Fibroblast of pulmonary artery (primary cell): ENCODE data around the gene MIS18A.

ENCODE experiments used
- DNase-seq: peaks from one replicate; pipeline ENCODE4 v3.0.0-alpha.2; 2010; ENCODE audit warnings: low read depth
- H3K4me3 ChIP-seq: replicated peaks from 2 replicates; pipeline ENCODE4 v1.5.1; 2011; ENCODE audit warnings: low read depth, mild to moderate bottlenecking, control low read depth, low read length, moderate library complexity
- TF ChIP-seq, protein P1 (sequence below): IDR thresholded peaks from 2 replicates; pipeline ENCODE4 v1.5.1; 2011; ENCODE audit warnings: mild to moderate bottlenecking, control low read depth, low read length, inconsistent platforms; ENCODE audit errors: missing control alignments

The MIS18A gene

DNA sequence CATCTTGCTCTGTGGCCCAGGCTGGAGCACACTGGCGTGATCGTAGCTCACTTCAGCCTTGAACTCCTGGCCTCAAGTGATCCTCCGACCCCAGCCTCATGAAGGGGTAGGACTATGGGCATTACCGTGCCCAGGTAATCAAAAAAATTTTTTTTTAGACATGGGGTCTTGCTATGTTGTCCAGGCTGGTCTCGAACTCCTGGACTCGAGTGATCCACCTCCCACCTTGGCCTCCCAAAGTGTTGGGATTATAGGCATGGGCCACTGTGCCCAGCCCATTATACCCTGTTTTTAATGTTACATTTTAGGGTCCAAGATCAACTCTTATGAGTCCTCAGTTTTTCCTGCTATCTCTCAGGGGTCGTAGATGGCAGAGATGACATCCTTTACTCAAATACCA lies 26.1 kb upstream of the MIS18A start:
- no peak for DNase-seq
- TF ChIP-seq, protein P1, sequence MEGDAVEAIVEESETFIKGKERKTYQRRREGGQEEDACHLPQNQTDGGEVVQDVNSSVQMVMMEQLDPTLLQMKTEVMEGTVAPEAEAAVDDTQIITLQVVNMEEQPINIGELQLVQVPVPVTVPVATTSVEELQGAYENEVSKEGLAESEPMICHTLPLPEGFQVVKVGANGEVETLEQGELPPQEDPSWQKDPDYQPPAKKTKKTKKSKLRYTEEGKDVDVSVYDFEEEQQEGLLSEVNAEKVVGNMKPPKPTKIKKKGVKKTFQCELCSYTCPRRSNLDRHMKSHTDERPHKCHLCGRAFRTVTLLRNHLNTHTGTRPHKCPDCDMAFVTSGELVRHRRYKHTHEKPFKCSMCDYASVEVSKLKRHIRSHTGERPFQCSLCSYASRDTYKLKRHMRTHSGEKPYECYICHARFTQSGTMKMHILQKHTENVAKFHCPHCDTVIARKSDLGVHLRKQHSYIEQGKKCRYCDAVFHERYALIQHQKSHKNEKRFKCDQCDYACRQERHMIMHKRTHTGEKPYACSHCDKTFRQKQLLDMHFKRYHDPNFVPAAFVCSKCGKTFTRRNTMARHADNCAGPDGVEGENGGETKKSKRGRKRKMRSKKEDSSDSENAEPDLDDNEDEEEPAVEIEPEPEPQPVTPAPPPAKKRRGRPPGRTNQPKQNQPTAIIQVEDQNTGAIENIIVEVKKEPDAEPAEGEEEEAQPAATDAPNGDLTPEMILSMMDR: no peak
- no peak overlapping the region for H3K4me3 ChIP-seq

DNA sequence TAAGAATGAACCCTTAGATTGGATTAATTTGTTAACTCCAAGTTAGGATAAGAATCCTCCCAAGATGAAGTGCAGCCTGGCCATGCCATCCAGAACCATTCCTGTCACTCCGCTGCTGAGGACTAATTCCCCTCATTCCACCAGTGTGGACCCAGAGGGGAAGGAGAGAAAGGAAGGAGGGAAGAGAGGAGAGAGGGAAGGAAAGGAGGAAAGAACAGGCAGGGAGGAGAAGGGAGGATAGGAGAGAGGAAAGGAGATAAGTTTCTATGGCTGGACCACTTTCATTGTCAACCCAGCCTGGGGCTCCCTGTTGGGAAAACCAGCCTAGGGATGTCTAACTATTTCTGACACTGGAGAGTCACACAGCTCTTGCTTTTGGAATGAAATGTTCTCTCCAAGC lies 24.5 kb upstream of the MIS18A start:
- TF ChIP-seq, protein P1: no peak
- H3K4me3 ChIP-seq: no peak overlapping the region
- DNase-seq: no peak

DNA sequence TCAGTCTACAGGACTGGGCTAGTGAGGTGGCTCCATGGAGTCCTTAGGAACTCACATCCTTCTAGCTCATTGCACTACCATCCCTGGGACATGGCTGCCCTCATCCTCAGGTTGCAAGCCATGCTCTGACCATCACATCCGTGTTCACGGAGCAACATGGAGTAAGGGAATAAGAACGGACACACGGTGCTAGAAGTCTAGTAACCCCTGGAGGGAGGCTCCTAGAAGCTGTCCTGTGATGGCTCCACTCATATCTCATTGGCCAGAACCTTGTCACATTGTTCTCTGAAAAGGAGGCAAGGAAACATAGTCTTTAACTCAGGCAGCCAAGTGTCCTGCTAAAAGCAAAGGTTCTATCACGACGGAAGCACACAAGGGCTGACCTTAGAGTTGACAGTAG lies 23.7 kb upstream of the MIS18A start:
- H3K4me3 ChIP-seq: no peak overlapping the region
- no peak for DNase-seq
- TF ChIP-seq, protein P1: no peak

DNA sequence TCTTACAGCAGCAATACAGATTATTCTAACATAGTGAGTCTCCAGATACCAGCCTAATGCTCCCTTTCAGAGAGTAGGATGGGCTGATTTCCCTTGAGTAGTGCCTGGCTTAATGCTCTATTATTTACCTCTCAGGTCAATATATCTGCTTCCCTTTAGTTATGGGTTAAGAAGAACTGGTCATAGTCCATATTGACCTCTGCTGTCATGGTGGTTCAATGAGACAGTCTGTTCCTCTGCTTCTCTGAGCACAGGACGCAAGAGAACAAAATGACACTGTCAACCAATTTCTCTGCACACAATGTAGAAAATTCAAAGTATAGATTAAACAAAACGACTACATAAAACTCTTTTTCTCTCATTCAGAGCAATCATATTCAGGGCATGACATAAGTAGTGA lies 22.7 kb upstream of the MIS18A start:
- TF ChIP-seq, protein P1: no peak
- DNase-seq: no peak
- no peak overlapping the region for H3K4me3 ChIP-seq

DNA sequence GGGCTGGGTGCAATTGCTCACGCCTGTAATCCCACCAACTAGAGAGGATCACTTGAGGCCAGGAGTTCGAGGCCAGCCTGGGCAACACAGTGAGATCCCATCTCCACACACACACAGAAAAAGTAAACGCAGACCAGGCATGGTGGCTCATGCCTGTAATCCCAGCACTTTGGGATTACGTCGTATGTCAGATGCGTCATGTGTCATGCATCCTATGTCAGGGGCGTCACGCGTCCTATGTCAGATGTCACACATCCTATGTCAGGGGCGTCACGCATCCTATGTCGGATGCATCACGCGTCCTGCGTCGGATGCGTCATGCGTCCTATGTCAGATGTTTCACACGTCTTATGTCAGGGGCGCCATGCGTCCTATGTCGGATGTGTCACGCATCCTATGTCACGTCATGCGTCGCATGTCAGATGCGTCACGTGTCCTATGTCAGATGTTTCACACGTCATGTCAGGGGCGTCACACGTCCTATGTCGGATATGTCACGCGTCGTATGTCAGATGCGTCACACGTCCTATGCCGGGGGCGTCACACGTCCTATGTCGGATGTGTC lies 21.4 kb upstream of the MIS18A start:
- no peak overlapping the region for H3K4me3 ChIP-seq
- DNase-seq: no peak
- TF ChIP-seq, protein P1: no peak

DNA sequence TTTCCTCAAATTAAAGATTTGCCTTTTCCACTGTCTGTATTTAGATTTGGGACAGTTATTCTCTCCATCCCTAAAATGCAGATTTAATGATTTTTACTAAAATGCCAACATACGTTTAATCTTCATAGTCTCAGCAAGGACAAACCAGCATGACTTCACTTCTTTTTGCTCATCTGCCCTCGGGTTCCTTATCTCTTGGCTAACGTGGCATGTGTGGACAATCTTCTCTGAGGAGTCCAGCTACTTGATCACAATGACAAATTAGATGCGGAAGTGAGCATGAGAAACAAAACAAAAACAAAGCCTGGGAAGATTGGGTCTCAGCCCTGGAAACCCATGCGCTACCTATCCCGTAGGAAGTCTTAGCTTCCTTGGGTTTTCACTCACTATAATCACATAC lies 20.8 kb upstream of the MIS18A start:
- no peak overlapping the region for H3K4me3 ChIP-seq
- DNase-seq: no peak
- TF ChIP-seq, protein P1: no peak

DNA sequence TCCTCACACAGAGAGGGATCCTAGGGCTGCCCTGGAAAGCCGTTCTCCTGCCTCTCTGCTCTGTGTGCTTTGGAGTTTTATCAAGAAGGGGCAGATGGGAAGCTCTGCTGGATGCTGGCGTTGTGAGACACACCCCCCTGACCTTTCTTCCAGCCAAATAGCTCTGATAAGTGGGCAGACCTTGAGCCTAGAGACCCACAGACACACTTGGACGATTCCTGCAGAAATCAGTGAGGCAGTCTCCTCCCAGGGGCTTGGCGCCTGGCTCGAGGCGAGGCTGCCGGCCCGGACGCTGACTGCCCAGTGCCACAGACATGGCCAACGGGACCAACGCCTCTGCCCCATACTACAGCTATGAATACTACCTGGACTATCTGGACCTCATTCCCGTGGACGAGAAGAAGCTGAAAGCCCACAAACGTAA lies 19.8 kb upstream of the MIS18A start, which contains the start of gene MRAP:
TSS of gene MRAP (plus strand) at position 198 of the 424 bp plus-strand sequence. CDS start at position 315, 117 bp downstream.
- no peak within 1 kb of the TSS for H3K4me3 ChIP-seq
- TF ChIP-seq, protein P1: no peak
- DNase-seq: no peak
